GM19240 (cell line): Measurements from ENCODE around the gene POU6F1.

Experiments
- DNase-seq: peaks from one replicate; pipeline ENCODE4 v3.0.0; 2011; ENCODE audit warnings: low spot score; ENCODE audit not compliant: insufficient read length

Gene POU6F1

DNA sequence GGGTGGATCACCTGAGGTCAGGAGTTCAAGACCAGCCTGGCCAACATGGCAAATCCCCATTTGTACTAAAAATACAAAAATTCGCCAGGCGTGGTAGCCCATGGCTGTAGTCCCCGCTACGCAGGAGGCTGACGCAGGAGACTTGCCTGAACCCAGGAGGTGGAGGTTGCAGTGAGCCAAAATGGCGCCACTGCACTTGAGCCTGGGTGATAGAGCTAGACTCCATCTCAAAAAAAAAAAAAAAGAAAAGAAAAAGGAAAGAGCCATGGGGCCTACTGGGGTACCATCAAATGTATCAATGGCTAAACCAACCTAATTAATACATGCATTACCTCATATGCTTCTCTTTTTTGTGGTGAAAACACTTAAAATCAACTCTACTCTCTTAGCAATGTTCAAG, 55.6 kb downstream of the POU6F1 start:
- DNase-seq: no peak

DNA sequence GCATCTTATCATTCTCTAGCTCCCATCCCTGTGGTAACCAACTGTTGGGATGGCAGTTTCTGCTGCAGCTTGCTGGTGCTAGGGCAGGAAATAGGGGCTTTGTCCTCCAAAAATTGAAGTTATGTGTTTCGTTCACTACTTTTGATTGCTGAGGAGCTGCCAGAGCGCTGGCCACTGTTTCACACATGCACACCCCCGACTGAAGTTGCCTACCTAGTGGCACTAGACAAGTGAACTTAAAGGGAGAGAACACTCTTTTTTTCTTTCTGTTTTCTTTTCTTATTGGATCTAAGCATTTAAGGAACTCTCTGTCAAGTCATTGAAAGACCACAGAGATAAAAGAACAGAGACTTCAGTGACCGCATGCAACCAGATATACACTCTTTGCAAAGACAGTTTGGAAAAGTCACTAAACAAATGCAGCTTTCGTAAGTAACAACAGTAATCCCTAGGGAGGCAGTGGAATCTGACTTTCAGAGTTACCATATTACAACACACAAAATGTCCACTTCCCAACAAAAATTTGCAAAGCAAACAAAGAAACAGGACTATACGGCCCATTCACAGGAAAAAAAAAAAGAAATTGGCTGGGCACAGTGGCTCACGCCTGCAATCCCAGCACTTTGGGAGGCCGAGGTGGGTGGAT, 56.9 kb downstream of the POU6F1 start:
- no peak for DNase-seq

DNA sequence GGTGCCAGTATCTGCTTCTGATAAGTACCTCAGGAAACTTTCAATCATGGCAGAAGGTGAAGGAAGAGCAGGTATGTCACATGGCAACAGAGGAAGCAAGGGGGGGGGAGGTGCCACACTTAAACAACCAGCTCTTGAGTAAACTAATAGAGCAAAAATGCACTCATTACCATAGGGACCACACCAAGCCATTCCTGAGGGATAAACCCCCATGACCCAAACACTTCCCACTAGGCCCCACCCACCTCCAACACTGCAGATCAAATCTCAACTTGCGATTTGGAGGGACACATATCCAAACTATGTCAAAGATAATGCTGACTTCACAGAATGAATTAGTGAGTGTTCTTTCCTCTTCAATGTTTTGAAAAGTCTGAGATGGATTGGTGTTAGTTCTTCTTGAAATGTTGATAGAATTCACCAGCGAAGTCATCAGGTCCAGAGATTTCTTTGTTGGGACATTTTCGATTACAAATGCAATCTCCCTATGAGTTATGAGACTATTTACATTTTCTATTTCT, 61.6 kb downstream of the POU6F1 start:
- DNase-seq: no peak

DNA sequence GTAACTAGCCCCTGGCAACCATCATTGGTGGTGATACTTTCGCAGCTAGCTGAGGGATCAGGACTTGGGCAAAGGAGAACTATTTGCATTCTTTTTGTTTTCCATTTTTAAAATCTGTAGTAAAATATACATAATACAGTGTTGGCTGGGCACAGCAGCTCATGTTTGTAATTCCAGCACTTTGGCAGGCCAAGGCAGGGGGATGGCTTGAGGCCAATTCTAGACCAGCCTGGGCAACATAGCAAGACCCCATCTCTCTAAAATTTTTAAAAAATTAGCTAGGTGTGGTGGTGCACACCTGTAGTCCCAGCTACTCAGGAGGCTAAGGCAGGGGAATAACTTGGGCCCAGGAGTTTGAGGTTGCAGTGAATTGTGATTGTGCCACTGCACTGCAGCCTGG, 64.9 kb downstream of the POU6F1 start:
- no peak for DNase-seq

DNA sequence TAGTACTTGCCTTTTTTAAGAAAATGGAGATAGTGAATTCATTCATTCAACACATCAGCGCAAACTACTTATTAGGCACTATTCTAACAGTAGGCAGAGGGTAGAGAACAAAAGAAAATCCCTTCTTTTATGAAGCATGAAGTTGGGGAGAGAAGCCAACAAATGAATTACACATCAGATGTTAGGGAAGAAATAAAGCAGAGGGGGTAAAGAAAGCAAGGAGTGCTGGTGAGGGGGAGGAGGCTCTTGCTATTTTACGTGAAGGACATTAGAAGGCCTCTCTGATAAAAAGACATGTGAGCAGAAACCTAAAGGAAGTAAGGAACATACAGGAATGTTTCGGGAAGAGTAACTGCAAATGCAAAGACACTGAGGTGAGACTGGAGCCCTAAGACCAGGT, 67.1 kb downstream of the POU6F1 start:
- no peak for DNase-seq

DNA sequence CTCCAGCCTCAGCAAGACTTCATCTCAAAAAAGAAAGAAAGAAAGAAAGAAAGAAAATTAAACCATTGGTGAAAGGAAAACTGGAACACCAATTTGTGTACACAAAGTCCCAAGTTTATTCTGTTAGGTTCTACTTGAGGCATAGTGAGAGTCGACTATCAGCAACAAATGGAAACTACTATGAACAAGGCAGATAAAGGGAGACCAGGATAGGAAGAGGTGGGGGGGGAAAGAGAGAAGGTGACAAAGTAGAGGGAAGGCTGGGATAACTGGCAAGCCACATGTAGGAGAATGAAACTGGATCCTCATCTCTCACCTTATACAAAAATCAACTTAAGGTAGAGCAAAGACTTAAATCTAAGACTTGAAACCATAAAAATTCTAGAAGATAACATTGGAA, 70.6 kb downstream of the POU6F1 start:
- no peak for DNase-seq

DNA sequence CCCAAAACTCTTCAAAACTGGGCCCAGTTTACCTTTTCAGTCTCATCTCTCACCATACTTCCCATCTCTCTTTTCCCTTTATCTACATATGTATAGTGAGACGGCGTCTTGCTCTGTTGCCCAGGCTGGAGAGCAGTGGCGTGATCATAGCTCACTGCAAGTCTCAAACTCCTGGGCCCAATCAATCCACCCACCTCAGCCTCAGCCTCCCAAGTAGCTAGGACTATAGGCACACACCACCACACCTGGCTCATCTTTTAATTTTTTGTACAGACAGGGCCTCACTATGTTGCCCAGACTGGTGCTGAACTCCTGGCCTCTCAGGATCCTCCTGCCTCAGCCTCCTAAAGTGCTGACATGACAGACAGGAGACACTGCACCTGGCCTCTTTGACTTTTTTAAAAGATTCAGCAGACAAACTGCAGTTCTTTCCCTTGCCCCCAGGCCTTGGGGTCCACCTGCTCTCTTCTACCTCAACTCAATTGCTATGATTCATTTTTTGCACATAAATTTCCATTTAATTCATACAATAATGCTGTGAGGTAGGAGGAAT, 78.5 kb downstream of the POU6F1 start:
- DNase-seq: no peak
